ENCODE results near the gene FRK.

FRK gene

DNA sequence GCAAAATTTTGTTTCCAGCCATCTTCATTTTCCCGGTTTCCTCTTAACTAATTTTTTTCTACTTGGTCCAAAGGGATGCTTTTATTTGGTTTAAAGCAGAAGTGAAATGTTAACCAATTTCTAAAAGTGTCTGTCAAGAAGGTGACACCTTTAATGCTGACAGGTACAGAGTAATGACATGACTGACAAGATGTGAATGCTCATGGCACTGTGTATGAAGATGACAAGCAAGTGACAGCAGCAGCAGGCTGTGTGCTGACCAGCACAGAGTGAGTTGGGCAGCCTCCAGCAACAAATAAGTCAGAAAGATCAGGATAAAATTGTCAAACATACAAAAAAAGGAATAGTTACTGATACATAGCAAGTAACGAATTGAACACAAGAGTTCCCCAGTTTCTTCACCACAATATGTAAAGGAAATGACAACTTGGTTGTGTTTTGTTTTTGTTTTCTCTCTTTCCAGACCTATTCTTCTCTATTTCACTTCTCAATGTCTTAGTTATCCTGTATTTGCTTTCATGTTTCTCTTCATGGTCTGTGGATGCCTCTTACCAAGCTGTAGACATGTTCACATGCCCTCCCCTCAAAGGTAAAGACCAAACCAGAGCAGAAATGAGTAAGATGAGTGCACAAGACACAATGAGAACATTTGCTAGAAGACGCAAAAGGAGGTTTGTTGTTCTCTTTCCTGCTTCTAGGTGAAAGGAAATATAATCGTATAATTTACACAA is 174.9 kb downstream of the FRK start:
- DNase-seq, result no peak

GRCh38 chr6:115882771-115883170 is 177.9 kb downstream of the FRK start:
- no peak for DNase-seq

GRCh38 chr6:115882174-115882573 is 178.5 kb downstream of the FRK start:
- DNase-seq, result no peak

Data from T-helper 9 cell (primary cell).